HEK293 (cell line): ENCODE measurements around the gene CANT1.
A peak's percentile ranks its signal among the peaks of the same experiment; 100 is the strongest.

Source experiments
- CTCF ChIA-PET: fragments of 350-600 bp; formaldehyde crosslinking; extraction: SDS; loops from one replicate; lab custom pipeline; 2021; ENCODE audit warnings: antibody characterized with exemption; lab: Yijun Ruan, JAX
- POLR2A ChIA-PET: fragments of 300-600 bp; formaldehyde crosslinking; extraction: SDS; loops from one replicate; lab custom pipeline; 2020; ENCODE audit warnings: antibody characterized with exemption, inconsistent platforms; lab: Yijun Ruan, JAX
- H3K27ac ChIP-seq: fragments of 200-500 bp; sonication (Bioruptor generic); 2 replicates; pipeline ENCODE4 v1.5.1; 2014; ENCODE audit warnings: low read depth, low read length, control low read depth, inconsistent platforms; ENCODE audit errors: extremely low read depth
- H3K36me3 ChIP-seq, 2 experiments: fragments of 200-500 bp in 1 of 2; sonication (Bioruptor generic) in 1 of 2; 1 replicate in 1 of 2; 2 replicates in 1 of 2; pipeline ENCODE4 v1.5.1; 2014 to 2017; ENCODE audit warnings: inconsistent platforms in 2 of 2, low read length in 2 of 2; ENCODE audit not compliant: control insufficient read depth in 2 of 2, insufficient read depth in 1 of 2
- H3K4me1 ChIP-seq: fragments of 200-500 bp; sonication (Bioruptor generic); 2 replicates; pipeline ENCODE4 v1.5.1; 2014; ENCODE audit warnings: mild to moderate bottlenecking, low read length, inconsistent platforms; ENCODE audit not compliant: control insufficient read depth, insufficient read depth
- H3K4me3 ChIP-seq: 2 replicates; pipeline ENCODE4 v1.5.1; 2011; ENCODE audit warnings: low read depth, mild to moderate bottlenecking, control low read depth, low read length, moderate library complexity
- H3K9me3 ChIP-seq: fragments of 200-500 bp; sonication (Bioruptor generic); 2 replicates; pipeline ENCODE4 v1.5.1; 2014; ENCODE audit warnings: low read depth, low read length, inconsistent platforms; ENCODE audit not compliant: control insufficient read depth, insufficient read depth
- EGR2 ChIP-seq: fragments of 450-650 bp; formaldehyde crosslinking; IDR thresholded peaks from 2 replicates; pipeline ENCODE4 v1.5.1; 2016; ENCODE audit warnings: low read depth, missing biosample characterization, missing genetic modification characterization
- ELK4 ChIP-seq: IDR thresholded peaks from 2 replicates; pipeline ENCODE4 v1.6.1; 2011; ENCODE audit warnings: mild to moderate bottlenecking, low read depth, low read length, borderline replicate concordance
- HOXD13 ChIP-seq: sonication (generic); formaldehyde crosslinking; IDR thresholded peaks from 2 replicates; pipeline ENCODE4 v1.8.0; 2022; ENCODE audit warnings: missing genetic modification reagents, borderline replicate concordance
- ZFHX2 ChIP-seq: fragments of 450-650 bp; formaldehyde crosslinking; conservative IDR thresholded peaks from 2 replicates; pipeline ENCODE4 v1.5.1; 2016; ENCODE audit warnings: missing biosample characterization, missing genetic modification characterization
- ZNF155 ChIP-seq: fragments of 450-650 bp; formaldehyde crosslinking; IDR thresholded peaks from 2 replicates; pipeline ENCODE4 v1.5.1; 2016; ENCODE audit warnings: missing biosample characterization, missing genetic modification characterization
- ZNF548 ChIP-seq: fragments of 450-650 bp; formaldehyde crosslinking; IDR thresholded peaks from 2 replicates; pipeline ENCODE4 v1.5.1; 2016; ENCODE audit warnings: missing biosample characterization, missing genetic modification characterization
- ZNF561 ChIP-seq: fragments of 450-650 bp; IDR thresholded peaks from 2 replicates; pipeline ENCODE4 v1.5.1; 2018; ENCODE audit warnings: missing biosample characterization, missing genetic modification characterization, borderline replicate concordance
- ZNF654 ChIP-seq: fragments of 450-650 bp; formaldehyde crosslinking; IDR thresholded peaks from 2 replicates; pipeline ENCODE4 v1.5.1; 2016; ENCODE audit warnings: low read depth, missing biosample characterization, missing genetic modification characterization
- TF ChIP-seq, protein P1 (sequence below): fragments of 450-650 bp; formaldehyde crosslinking; IDR thresholded peaks from 2 replicates; pipeline ENCODE4 v1.5.1; 2016; ENCODE audit warnings: missing biosample characterization, missing genetic modification characterization

Gene CANT1

DNA sequence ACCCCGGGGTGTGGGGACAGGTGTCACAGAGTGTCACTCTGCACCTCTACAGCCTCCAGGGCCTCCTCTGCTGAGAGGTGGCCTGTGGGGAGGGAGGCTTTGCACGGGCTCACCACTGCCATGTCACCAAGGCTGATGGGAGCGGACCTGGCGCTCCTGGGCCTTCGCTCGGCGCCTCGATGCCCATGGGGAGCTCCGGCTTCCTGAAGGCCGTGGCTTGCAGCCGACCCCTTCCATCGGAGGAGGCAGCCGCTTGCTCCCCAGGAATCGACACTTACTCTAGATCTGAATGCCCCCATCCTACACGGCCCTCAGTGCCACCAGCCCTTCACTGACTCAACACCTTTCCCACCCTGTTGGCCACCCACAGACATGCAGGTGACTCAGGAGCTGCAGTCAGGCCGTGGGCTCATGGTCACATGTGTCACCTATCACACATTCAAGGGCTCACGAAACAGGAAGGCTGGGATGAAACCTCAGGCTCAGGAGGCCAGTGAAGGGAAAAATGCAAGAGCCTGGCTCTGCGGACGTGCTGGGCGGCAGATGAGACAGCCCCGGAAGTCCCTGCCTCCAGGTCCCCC is 41.7 kb downstream of the CANT1 start:
- peak; percentile 68 for TF ChIP-seq EGR2 (tag by site-specific recombination)
- peak; percentile 61; the same call in 1 of the 2 replicates for TF ChIP-seq ZFHX2 (tag by site-specific recombination)
- TF ChIP-seq ZNF654 (tag by site-specific recombination): no peak
- Histone ChIP-seq H3K36me3 (peaks cover 15 to 66% of the 10 kb centered on the region in 2 experiments; a peak in 2 of 3 replicates), H3K4me3 (no peak overlapping the region), H3K9me3 (no peaks in the 10 kb centered on the region), H3K4me1 (no peaks in the 10 kb centered on the region), H3K27ac (no peak overlapping the region)
- CTCF ChIA-PET: interaction anchor here (0.6 to 1.8 kb wide), 4 partner anchors 15 to 102 kb away, joined by 3 to 8 read pairs (median 4); no protein-coding TSS in a partner anchor
- POLR2A ChIA-PET: interaction anchor here (1.3 to 1.5 kb wide), 2 partner anchors 12 to 102 kb away, joined by 3 to 5 read pairs; partner anchors contain the start of gene LGALS3BP

DNA sequence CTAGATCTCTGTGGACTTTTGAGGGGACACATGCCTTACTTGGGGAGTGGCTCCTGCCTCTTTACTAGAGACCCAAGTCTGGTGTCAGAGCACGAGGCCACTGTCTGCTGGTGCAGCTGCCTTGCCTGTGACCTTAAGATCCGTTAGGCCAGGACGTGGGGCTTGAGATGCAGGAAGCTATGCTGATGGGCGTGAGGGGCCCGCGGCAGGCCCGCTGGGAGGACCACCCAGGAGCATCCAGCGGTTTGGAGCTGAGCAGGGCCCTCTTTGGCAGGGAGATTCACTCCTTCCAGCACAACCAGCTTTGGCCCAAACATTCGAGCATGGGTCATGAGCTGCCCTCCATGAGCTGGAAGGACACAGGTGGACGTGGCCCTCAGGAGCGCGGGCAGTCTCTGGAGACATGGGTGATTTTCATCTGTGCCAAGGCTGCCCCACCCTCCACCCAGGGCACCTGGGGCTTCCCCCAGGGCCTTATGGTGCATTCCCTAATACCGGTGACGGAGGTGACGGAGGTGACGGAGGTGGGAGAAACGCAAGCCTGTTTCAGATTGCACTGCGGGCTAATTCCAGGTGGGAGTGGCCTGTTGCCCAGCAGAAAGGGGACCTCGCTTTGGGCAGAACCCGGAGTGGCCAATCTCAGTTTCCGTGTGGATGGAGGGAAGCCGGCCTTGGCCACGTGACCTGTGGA is 42.5 kb downstream of the CANT1 start:
- H3K4me3 ChIP-seq: no peak overlapping the region
- CTCF ChIA-PET: interaction anchor here (0.5 to 3.4 kb wide), 6 partner anchors 13 to 775 kb away, joined by 3 to 22 read pairs (median 6); no protein-coding TSS in a partner anchor
- H3K36me3 ChIP-seq: peaks cover 15 to 58% of the 10 kb centered on the region in 2 experiments; a peak in 2 of 3 replicates
- no peak overlapping the region for H3K27ac ChIP-seq
- TF ChIP-seq ELK4 (no peak), ZNF155 (tag by site-specific recombination) (no peak), ZNF548 (tag by site-specific recombination) (no peak), HOXD13 (no peak)
- POLR2A ChIA-PET: interaction anchor here (0.9 to 1.5 kb wide), 3 partner anchors 13 to 101 kb away, joined by 3 to 5 read pairs (median 3); partner anchors contain the start of gene LGALS3BP
- no peaks in the 10 kb centered on the region for H3K4me1 ChIP-seq
- no peaks in the 10 kb centered on the region for H3K9me3 ChIP-seq

- ChIA-PET POLR2A (interaction anchor here (1.0 to 1.3 kb wide), 3 partner anchors 14 to 71 kb away, joined by 3 read pairs; partner anchors contain the start of gene LGALS3BP), CTCF (interaction anchor here (1.1 to 3.4 kb wide), 5 partner anchors 12 to 101 kb away, joined by 3 to 22 read pairs (median 6); no protein-coding TSS in a partner anchor)
- H3K36me3 ChIP-seq: peaks cover 15 to 50% of the 10 kb centered on the region in 2 experiments; a peak in 2 of 3 replicates
- no peaks in the 10 kb centered on the region for H3K4me1 ChIP-seq
- H3K27ac ChIP-seq: no peak overlapping the region
- no peaks in the 10 kb centered on the region for H3K9me3 ChIP-seq
- no peak overlapping the region for H3K4me3 ChIP-seq
- TF ChIP-seq, protein P1, sequence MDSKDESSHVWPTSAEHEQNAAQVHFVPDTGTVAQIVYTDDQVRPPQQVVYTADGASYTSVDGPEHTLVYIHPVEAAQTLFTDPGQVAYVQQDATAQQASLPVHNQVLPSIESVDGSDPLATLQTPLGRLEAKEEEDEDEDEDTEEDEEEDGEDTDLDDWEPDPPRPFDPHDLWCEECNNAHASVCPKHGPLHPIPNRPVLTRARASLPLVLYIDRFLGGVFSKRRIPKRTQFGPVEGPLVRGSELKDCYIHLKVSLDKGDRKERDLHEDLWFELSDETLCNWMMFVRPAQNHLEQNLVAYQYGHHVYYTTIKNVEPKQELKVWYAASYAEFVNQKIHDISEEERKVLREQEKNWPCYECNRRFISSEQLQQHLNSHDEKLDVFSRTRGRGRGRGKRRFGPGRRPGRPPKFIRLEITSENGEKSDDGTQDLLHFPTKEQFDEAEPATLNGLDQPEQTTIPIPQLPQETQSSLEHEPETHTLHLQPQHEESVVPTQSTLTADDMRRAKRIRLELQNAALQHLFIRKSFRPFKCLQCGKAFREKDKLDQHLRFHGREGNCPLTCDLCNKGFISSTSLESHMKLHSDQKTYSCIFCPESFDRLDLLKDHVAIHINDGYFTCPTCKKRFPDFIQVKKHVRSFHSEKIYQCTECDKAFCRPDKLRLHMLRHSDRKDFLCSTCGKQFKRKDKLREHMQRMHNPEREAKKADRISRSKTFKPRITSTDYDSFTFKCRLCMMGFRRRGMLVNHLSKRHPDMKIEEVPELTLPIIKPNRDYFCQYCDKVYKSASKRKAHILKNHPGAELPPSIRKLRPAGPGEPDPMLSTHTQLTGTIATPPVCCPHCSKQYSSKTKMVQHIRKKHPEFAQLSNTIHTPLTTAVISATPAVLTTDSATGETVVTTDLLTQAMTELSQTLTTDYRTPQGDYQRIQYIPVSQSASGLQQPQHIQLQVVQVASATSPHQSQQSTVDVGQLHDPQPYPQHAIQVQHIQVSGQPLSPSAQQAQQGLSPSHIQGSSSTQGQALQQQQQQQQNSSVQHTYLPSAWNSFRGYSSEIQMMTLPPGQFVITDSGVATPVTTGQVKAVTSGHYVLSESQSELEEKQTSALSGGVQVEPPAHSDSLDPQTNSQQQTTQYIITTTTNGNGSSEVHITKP (tag by site-specific recombination): peak; percentile 88
- no peak for TF ChIP-seq ZNF561
Measured at GRCh38 chr17:78966123-78966813, 43.3 kb downstream of the CANT1 start.
